Measurements from ENCODE around the gene FITM1. TPM values are rescaled to one million over a fixed set of nuclear protein-coding genes. Genes with fewer than 3 reads are reported as not detected.

Gene FITM1
- total RNA-seq, 1 experiment from 2014 or later, result 0.72 TPM

DNA sequence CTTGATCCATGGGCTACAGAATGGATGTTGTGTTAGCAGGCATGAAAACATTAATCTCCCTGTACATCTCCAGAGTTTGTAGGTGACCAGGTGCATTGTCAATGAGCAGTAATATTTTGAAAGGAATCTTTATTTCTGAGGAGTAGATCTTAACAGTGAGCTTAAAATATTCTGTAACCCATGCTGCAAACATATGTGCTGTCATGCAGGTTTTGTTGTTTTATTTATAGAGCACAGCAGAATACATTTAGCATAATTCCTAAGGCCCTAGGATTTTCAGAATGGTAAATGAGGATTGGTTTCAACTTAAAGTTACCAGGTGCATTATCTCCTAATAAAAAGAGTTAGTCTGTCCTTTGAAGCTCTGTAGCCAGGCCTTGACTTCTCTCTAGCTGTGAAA, 3.5 kb upstream of the FITM1 start:
- H3K4me3 Mint-ChIP-seq, result no peak overlapping the region
- no peaks in the 10 kb centered on the region for H3K79me1 ChIP-seq (ENCODE audit: insufficient read depth, low read depth, low read length, poor library complexity, severe bottlenecking)
- no peak overlapping the region for H2BK12ac ChIP-seq (ENCODE audit: insufficient read length, low read depth, low read length)
- no peak overlapping the region for H3K18ac ChIP-seq (ENCODE audit: insufficient read length, low read depth, low read length)
- no peaks in the 10 kb centered on the region for H3K4me1 Mint-ChIP-seq
- H2BK15ac ChIP-seq (ENCODE audit: low read depth, low read length), result no peak overlapping the region
- TF ChIP-seq, protein P1, sequence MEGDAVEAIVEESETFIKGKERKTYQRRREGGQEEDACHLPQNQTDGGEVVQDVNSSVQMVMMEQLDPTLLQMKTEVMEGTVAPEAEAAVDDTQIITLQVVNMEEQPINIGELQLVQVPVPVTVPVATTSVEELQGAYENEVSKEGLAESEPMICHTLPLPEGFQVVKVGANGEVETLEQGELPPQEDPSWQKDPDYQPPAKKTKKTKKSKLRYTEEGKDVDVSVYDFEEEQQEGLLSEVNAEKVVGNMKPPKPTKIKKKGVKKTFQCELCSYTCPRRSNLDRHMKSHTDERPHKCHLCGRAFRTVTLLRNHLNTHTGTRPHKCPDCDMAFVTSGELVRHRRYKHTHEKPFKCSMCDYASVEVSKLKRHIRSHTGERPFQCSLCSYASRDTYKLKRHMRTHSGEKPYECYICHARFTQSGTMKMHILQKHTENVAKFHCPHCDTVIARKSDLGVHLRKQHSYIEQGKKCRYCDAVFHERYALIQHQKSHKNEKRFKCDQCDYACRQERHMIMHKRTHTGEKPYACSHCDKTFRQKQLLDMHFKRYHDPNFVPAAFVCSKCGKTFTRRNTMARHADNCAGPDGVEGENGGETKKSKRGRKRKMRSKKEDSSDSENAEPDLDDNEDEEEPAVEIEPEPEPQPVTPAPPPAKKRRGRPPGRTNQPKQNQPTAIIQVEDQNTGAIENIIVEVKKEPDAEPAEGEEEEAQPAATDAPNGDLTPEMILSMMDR (conservative IDR thresholded peaks at IDR 0.05), result no peak
- no peaks in the 10 kb centered on the region for H3K4me1 ChIP-seq (ENCODE audit: insufficient read depth, low read length)
- H3K9me3 ChIP-seq (ENCODE audit: control insufficient read depth, low read depth, low read length), result no peaks in the 10 kb centered on the region
- no peak overlapping the region for H3K27ac ChIP-seq (ENCODE audit: insufficient read length, low read depth, low read length)
- H3K23ac ChIP-seq (ENCODE audit: insufficient read length, low read depth, low read length), result no peak overlapping the region
- no peak for DNase-seq
- no peak overlapping the region for H2AFZ ChIP-seq (ENCODE audit: low read length)
- no peaks in the 10 kb centered on the region for H3K79me2 ChIP-seq (ENCODE audit: insufficient read depth, low read length)
- H3K56ac ChIP-seq (ENCODE audit: insufficient read length, low read depth, low read length), result no peak overlapping the region
- no peak overlapping the region for H2BK120ac ChIP-seq (ENCODE audit: low read depth, low read length, poor library complexity, severe bottlenecking)
- H3K14ac ChIP-seq (ENCODE audit: insufficient read depth, low read length), result no peak overlapping the region
- no peak overlapping the region for H3K27ac Mint-ChIP-seq
- no peak overlapping the region for H3K9ac ChIP-seq (ENCODE audit: extremely low read depth, insufficient read length, low read length)
- no peak overlapping the region for H4K91ac ChIP-seq (ENCODE audit: insufficient read length, low read depth, low read length)
- no peak overlapping the region for H3K4ac ChIP-seq (ENCODE audit: low read depth, low read length)
- H3K27me3 Mint-ChIP-seq (ENCODE audit: low read depth), result no peaks in the 10 kb centered on the region
- H3T11ph ChIP-seq (ENCODE audit: low read length), result no peak overlapping the region
- H4K20me1 ChIP-seq (ENCODE audit: control insufficient read depth, insufficient read depth, insufficient read length), result no peaks in the 10 kb centered on the region
- no peaks in the 10 kb centered on the region for H3K23me2 ChIP-seq (ENCODE audit: insufficient read length, low read depth, low read length, poor library complexity, severe bottlenecking)
- H3K36me3 Mint-ChIP-seq (ENCODE audit: insufficient read depth in 1 of 3, low read depth in 3 of 3), result peaks cover 3 to 23% (median 19%) of the 10 kb centered on the region in 3 experiments; a peak in 6 of 7 replicates
- H3K4me2 ChIP-seq (ENCODE audit: insufficient read depth, insufficient read length, low read length), result no peak overlapping the region
- H2BK5ac ChIP-seq (ENCODE audit: insufficient read length, low read length), result no peak overlapping the region
- H3K9me3 Mint-ChIP-seq, result no peaks in the 10 kb centered on the region
- H2AK5ac ChIP-seq (ENCODE audit: insufficient read length, low read length), result no peak overlapping the region
- no peaks in the 10 kb centered on the region for H3K27me3 ChIP-seq (ENCODE audit: insufficient read depth, low read length)
- H4K5ac ChIP-seq (ENCODE audit: insufficient read length, low read depth, low read length), result no peak overlapping the region
- no peak overlapping the region for H4K8ac ChIP-seq (replicated peaks; ENCODE audit: insufficient read length, low read depth, low read length)
- H2BK20ac ChIP-seq (ENCODE audit: low read depth, low read length, poor library complexity, severe bottlenecking), result no peak overlapping the region

Data from H9 (cell line).